Activated T-helper 1 cell treated with anti-CD3 and anti-CD28 coated beads, Interleukin-12 subunit alpha, Interleukin-12 subunit beta, Interleukin-2, Interleukin-4 antibody, amounts not matched to agents 30 ng/mL and 10 ng/mL and 1 ng/mL, durations not matched to agents 14 hours and 24 hours and 36 hours (primary cell): Measurements from ENCODE around the gene CDH13. TPM values are rescaled to one million over a fixed set of nuclear protein-coding genes. Genes with fewer than 3 reads are reported as not detected.

ENCODE experiments used
- DNase-seq: peaks from one replicate; pipeline ENCODE4 v3.0.0; 2021; ENCODE audit warnings: low spot score
- H3K27ac Mint-ChIP-seq: one replicate; pipeline ENCODE4 v1.8.0; 2021; ENCODE audit warnings: mild to moderate bottlenecking, mixed read lengths
- H3K27me3 Mint-ChIP-seq: one replicate; pipeline ENCODE4 v1.8.0; 2022; ENCODE audit warnings: mild to moderate bottlenecking, moderate library complexity, mixed read lengths; ENCODE audit not compliant: insufficient read depth
- H3K36me3 Mint-ChIP-seq: one replicate; pipeline ENCODE4 v1.8.0; 2021; ENCODE audit warnings: low read depth, mixed read lengths
- H3K4me1 Mint-ChIP-seq: one replicate; pipeline ENCODE4 v1.8.0; 2021; ENCODE audit warnings: low read depth, mixed read lengths
- H3K4me3 Mint-ChIP-seq: one replicate; pipeline ENCODE4 v1.8.0; 2021; ENCODE audit warnings: mild to moderate bottlenecking, moderate library complexity, mixed read lengths
- H3K9me3 Mint-ChIP-seq: one replicate; pipeline ENCODE4 v1.8.0; 2021; ENCODE audit warnings: mixed read lengths
- intact Hi-C: fragments of 100-400 bp; cut with micrococcal nuclease; formaldehyde crosslinking; loops from one replicate; pipeline ENCODE4 v1.15.1; 2024
- total RNA-seq: library from RNA; stranded (reverse); gene quantifications from 2 replicates; pipeline ENCODE4 v1.2.3, GENCODE V29; 2022

Gene CDH13
- total RNA-seq, 1 donor from 2014 or later = not detected

GRCh38 chr16:83453977-83454376 lies 827.2 kb downstream of the CDH13 start:
- no peaks in the 10 kb centered on the region for H3K4me1 Mint-ChIP-seq
- intact Hi-C loops = no loop called here
- H3K27me3 Mint-ChIP-seq = no peaks in the 10 kb centered on the region
- H3K9me3 Mint-ChIP-seq = no peaks in the 10 kb centered on the region
- H3K4me3 Mint-ChIP-seq = no peak overlapping the region
- no peaks in the 10 kb centered on the region for H3K36me3 Mint-ChIP-seq
- DNase-seq = no peak
- H3K27ac Mint-ChIP-seq = no peak overlapping the region

GRCh38 chr16:83455716-83456115 lies 828.9 kb downstream of the CDH13 start:
- Mint-ChIP-seq H3K4me3 (no peak overlapping the region), H3K27me3 (no peaks in the 10 kb centered on the region), H3K9me3 (no peaks in the 10 kb centered on the region), H3K27ac (no peak overlapping the region), H3K4me1 (no peaks in the 10 kb centered on the region), H3K36me3 (no peaks in the 10 kb centered on the region)
- intact Hi-C loops = no loop called here
- DNase-seq = no peak

DNA sequence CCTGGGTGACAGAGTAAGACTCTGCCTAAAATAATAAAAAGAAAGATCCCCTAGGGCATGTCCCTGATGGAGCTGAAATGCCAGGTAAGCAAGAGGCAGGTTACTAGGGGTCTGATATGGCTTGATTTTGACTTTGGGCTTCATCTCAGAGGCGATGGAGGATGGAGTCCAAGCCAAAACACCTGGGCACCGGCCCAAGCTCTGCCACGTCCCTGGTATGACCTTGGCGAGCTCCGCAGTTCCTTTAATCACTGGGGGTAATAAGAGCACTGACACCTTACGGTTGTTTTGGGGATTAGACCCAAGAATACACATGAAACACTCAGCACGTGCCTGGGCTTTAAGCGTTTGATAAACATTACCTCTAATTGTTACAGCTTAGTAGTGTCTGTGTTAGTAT lies 830.2 kb downstream of the CDH13 start:
- Mint-ChIP-seq H3K9me3 (no peaks in the 10 kb centered on the region), H3K27me3 (no peaks in the 10 kb centered on the region), H3K36me3 (no peaks in the 10 kb centered on the region), H3K27ac (no peak overlapping the region), H3K4me1 (no peaks in the 10 kb centered on the region), H3K4me3 (no peak overlapping the region)
- intact Hi-C loops = no loop called here
- DNase-seq = no peak

DNA sequence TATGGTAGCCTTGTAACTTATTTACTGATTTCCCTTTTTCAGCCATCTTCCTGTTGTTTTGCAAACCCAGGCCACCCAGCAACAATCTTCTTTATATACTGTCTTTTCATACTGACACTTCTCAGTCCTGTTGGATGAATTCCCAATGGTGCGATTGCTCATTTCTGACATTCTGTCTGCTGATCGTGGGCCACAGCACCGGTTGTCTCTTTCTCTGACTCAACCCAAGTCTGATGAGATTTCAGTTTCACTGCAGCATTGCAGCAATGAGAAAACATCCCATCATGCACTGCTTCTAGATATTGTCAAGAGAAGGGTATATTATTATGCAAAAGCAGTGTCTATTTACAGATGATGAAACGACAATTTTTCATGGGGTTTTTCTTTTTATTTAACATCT lies 831.8 kb downstream of the CDH13 start:
- H3K4me3 Mint-ChIP-seq = no peak overlapping the region
- no peak for DNase-seq
- no peaks in the 10 kb centered on the region for H3K27me3 Mint-ChIP-seq
- no peak overlapping the region for H3K27ac Mint-ChIP-seq
- H3K9me3 Mint-ChIP-seq = no peaks in the 10 kb centered on the region
- no peaks in the 10 kb centered on the region for H3K4me1 Mint-ChIP-seq
- H3K36me3 Mint-ChIP-seq = no peaks in the 10 kb centered on the region
- intact Hi-C loops = no loop called here

- intact Hi-C loops = no loop called here
- no peaks in the 10 kb centered on the region for H3K9me3 Mint-ChIP-seq
- no peaks in the 10 kb centered on the region for H3K27me3 Mint-ChIP-seq
- no peaks in the 10 kb centered on the region for H3K4me1 Mint-ChIP-seq
- H3K27ac Mint-ChIP-seq = no peak overlapping the region
- no peaks in the 10 kb centered on the region for H3K36me3 Mint-ChIP-seq
- no peak for DNase-seq
- H3K4me3 Mint-ChIP-seq = no peak overlapping the region
These were observed 838.2 kb downstream of the CDH13 start for GRCh38 chr16:83464991-83465390.

- Mint-ChIP-seq H3K36me3 (no peaks in the 10 kb centered on the region), H3K4me3 (no peak overlapping the region), H3K9me3 (no peaks in the 10 kb centered on the region), H3K27ac (no peak overlapping the region), H3K4me1 (no peaks in the 10 kb centered on the region), H3K27me3 (peaks cover 3% of the 10 kb centered on the region)
- DNase-seq = no peak
- intact Hi-C loops = no loop called here
These were observed 843.6 kb downstream of the CDH13 start for GRCh38 chr16:83470416-83470815.

GRCh38 chr16:83472776-83473501 lies 846.2 kb downstream of the CDH13 start:
- Mint-ChIP-seq H3K4me3 (no peak overlapping the region), H3K4me1 (no peaks in the 10 kb centered on the region), H3K9me3 (no peaks in the 10 kb centered on the region), H3K36me3 (no peaks in the 10 kb centered on the region), H3K27ac (no peak overlapping the region), H3K27me3 (peaks cover 3% of the 10 kb centered on the region)
- no peak for DNase-seq
- intact Hi-C loops = no loop called here

DNA sequence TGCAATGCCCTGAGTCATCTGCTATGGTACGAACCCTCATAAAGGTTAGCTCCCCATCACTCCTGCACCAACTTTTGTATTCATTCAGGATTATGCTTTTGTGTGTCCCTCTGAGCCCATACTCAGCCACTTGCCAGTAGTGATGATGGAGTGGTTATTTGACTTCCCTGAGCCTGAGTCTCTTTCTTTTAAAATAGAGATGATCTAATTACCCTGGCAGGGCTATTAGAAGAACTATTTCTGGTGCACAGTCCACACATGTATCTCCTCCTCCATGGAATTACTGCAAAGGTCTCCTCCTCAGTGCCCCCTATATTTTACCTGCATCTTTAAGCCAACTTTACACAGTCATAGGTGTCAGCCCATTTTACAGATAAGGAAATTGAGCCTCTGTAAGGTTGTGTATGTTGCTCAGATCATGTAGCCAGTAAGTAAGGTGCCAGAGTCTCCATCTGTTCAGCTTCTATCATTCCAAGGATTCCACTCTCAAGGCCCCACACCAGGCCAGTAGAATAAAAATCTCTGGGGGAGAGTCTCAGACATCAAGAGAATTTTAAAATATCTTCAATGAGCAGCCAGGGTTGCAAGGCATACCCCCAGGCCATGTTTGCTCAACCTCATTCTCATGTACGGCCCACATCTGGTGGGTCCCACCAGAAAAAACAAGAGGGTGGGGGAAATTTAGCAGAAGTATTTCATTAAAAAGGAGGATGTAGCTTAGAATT lies 847.3 kb downstream of the CDH13 start:
- intact Hi-C loops = no loop called here
- no peak overlapping the region for H3K27ac Mint-ChIP-seq
- no peaks in the 10 kb centered on the region for H3K4me1 Mint-ChIP-seq
- H3K9me3 Mint-ChIP-seq = no peaks in the 10 kb centered on the region
- no peak for DNase-seq
- H3K27me3 Mint-ChIP-seq = peaks cover 3% of the 10 kb centered on the region
- H3K4me3 Mint-ChIP-seq = no peak overlapping the region
- H3K36me3 Mint-ChIP-seq = no peaks in the 10 kb centered on the region

DNA sequence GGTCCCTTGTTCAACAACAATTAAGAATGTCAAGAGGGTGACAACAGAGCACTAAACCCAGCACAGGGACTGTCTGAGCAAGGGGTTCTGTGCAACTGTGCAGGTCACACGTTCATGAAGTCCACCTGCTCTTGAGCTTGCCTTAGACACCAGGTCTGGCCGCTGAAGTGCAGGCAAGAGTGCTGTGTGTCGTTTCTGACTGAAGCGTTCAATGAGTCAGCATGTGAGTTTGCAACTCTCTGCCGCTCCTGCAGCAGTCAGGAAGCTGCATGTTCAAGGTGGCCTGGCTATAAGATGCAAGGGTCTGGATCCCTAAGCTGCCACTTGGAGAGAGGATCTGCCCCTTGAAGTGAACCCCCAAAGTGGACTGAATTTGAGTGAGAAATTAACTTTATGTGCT lies 848.3 kb downstream of the CDH13 start:
- DNase-seq = no peak
- no peaks in the 10 kb centered on the region for H3K9me3 Mint-ChIP-seq
- peaks cover 3% of the 10 kb centered on the region for H3K27me3 Mint-ChIP-seq
- no peaks in the 10 kb centered on the region for H3K4me1 Mint-ChIP-seq
- no peaks in the 10 kb centered on the region for H3K36me3 Mint-ChIP-seq
- H3K27ac Mint-ChIP-seq = no peak overlapping the region
- H3K4me3 Mint-ChIP-seq = no peak overlapping the region
- intact Hi-C loops = no loop called here

- Mint-ChIP-seq H3K9me3 (no peaks in the 10 kb centered on the region), H3K36me3 (no peaks in the 10 kb centered on the region)
These were observed 854.8 kb downstream of the CDH13 start for GRCh38 chr16:83481589-83481988.

DNA sequence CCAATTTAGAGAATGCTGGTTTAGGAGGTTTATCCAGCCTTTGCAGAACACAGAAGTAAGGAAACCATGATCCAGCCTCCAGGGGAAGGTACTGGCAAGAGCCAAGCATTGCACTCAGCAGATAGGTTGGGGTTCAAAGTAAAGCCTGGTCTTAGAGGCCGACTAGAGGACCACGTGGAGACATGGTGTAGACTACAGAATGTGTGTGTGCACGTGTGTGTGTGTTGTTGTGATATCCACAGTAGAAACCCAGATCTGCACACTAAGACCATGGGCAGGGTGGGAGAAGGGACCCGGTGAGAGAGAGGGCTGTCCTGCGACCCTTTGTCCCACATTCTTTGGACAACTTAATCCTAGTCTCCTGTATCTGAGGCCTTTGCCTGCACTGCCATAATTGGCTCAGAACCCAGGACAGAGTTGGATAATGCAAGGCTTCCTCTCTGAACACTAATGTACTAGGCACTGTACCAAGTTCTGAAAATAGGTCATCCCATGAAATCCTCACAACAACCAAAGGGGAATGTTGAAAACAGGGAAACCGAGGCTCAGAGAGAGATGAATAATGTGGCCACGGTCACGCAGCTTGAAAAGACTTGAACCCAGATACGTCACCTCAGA lies 855.9 kb downstream of the CDH13 start:
- H3K4me1 Mint-ChIP-seq = no peaks in the 10 kb centered on the region
- intact Hi-C loops = no loop called here
- no peaks in the 10 kb centered on the region for H3K27me3 Mint-ChIP-seq
- DNase-seq = no peak
- H3K9me3 Mint-ChIP-seq = no peaks in the 10 kb centered on the region
- no peak overlapping the region for H3K27ac Mint-ChIP-seq
- H3K4me3 Mint-ChIP-seq = no peak overlapping the region
- H3K36me3 Mint-ChIP-seq = no peaks in the 10 kb centered on the region

More at GRCh38 chr16:83481589-83481988, 854.8 kb downstream of the CDH13 start:
- Mint-ChIP-seq H3K4me3 (no peak overlapping the region), H3K27me3 (no peaks in the 10 kb centered on the region), H3K27ac (no peak overlapping the region), H3K4me1 (no peaks in the 10 kb centered on the region)
- intact Hi-C loops = no loop called here
- no peak for DNase-seq

GRCh38 chr16:83490073-83490472 lies 863.3 kb downstream of the CDH13 start:
- Mint-ChIP-seq H3K27me3 (no peaks in the 10 kb centered on the region), H3K4me3 (no peak overlapping the region), H3K4me1 (no peaks in the 10 kb centered on the region), H3K36me3 (no peaks in the 10 kb centered on the region), H3K9me3 (peaks cover 2% of the 10 kb centered on the region), H3K27ac (no peak overlapping the region)
- no peak for DNase-seq
- intact Hi-C loops = no loop called here

DNA sequence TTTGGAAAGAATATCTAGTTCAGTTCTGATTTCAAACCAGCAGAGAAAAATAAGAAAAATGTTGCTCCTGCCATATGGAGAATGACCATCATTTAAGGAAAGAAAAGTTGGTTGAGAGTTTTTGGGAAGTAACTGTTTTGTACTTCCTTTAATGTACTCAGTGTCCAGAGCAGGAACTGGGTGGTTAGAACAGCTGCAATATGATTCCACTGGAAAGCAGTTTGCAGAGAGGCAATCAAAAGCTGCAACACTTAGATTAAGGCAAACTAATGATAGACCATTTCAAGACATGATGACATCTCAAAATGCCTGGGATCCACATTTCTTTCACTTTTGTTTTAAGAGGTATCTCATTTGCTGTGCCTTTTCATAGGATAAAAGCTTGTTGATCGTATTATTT lies 867.7 kb downstream of the CDH13 start:
- Mint-ChIP-seq H3K4me1 (no peaks in the 10 kb centered on the region), H3K4me3 (no peak overlapping the region), H3K27me3 (no peaks in the 10 kb centered on the region), H3K27ac (no peak overlapping the region), H3K36me3 (no peaks in the 10 kb centered on the region), H3K9me3 (peaks cover 7% of the 10 kb centered on the region)
- intact Hi-C loops = no loop called here
- no peak for DNase-seq
